GM20431 (cell line): ENCODE data around the gene CHST1.

Experiments
- in situ Hi-C: fragments of 300-500 bp; cut with MseI, MboI; formaldehyde crosslinking; loops from one replicate; pipeline ENCODE4 v1.15.0; 2020; ENCODE audit warnings: low sequenced_read_pairs; ENCODE audit not compliant: unreplicated experiment

The CHST1 gene

GRCh38 chr11:45610627-45611026, 54.8 kb downstream of the CHST1 start:
- in situ Hi-C loops = no loop called here

- in situ Hi-C loops = no loop called here
Measured at GRCh38 chr11:45609902-45610301, 55.5 kb downstream of the CHST1 start.

- in situ Hi-C loops = no loop called here
Measured at GRCh38 chr11:45609337-45609736, 56.1 kb downstream of the CHST1 start.

- in situ Hi-C loops = no loop called here
Measured at GRCh38 chr11:45607995-45608394, 57.4 kb downstream of the CHST1 start.

GRCh38 chr11:45606514-45607281, 58.7 kb downstream of the CHST1 start:
- in situ Hi-C loops = no loop called here

- in situ Hi-C loops = no loop called here
Measured at GRCh38 chr11:45605051-45605450, 60.4 kb downstream of the CHST1 start.

- in situ Hi-C loops = no loop called here
Measured at GRCh38 chr11:45603946-45604682, 61.3 kb downstream of the CHST1 start.

- in situ Hi-C loops = no loop called here
Measured at GRCh38 chr11:45599161-45599943, 66.1 kb downstream of the CHST1 start.
